ENCODE measurements around the gene SENP1. TPM values are rescaled to one million over a fixed set of nuclear protein-coding genes. Genes with fewer than 3 reads are reported as not detected.

SENP1 gene
- total and polyA plus RNA-seq, 2 donors (not counting 3 experiments of a cell fraction or from before 2014, with no cell fraction given): 9.9 to 20.5 TPM

GRCh38 chr12:48000878-48001504, 104.9 kb downstream of the SENP1 start:
- H3K9ac ChIP-seq (replicated peaks; ENCODE audit: extremely low read depth, insufficient read depth, low read length): no peak overlapping the region
- H3K4me2 ChIP-seq (ENCODE audit: insufficient read depth, low read length): peak overlapping the region; percentile 90
- H3K27me3 ChIP-seq (ENCODE audit: control insufficient read depth in 2 of 2, insufficient read depth in 2 of 2, low read length in 2 of 2): peaks cover 73 to 93% of the 10 kb centered on the region in 2 experiments
- no peak overlapping the region for H3K27ac ChIP-seq (ENCODE audit: insufficient read depth, low read depth, low read length)
- H3K4me1 ChIP-seq (ENCODE audit: control insufficient read depth, extremely low read depth, insufficient read depth, low read length): peaks cover 24% of the 10 kb centered on the region
- DNase-seq (ENCODE audit: low read depth, low spot score) (peak; percentile 44), FAIRE-seq (peak; percentile 80)
- intact Hi-C loops (cut with micrococcal nuclease) (loop anchor here (5.0 kb wide), 4 partner anchors 39 to 196 kb away; partner anchors contain the start of genes SENP1 and TMEM106C), dilution Hi-C loops (cut with MboI; ENCODE audit: extremely low pct_ligation_motif_present, low sequenced_read_pairs) (no loop called here)
- CTCF ChIA-PET: interaction anchor here (1.0 to 1.5 kb wide), 2 partner anchors 51 to 156 kb away, joined by 3 read pairs; partner anchors contain the start of gene ASB8
- BruUV-seq (replicated peaks): no TSS peak
- H2AFZ ChIP-seq (ENCODE audit: low read depth, low read length): peak overlapping the region; percentile 96
- no peaks in the 10 kb centered on the region for H3K9me1 ChIP-seq (replicated peaks; ENCODE audit: control insufficient read depth, extremely low read depth, insufficient read depth, low read length)
- TF ChIP-seq MAX (IDR thresholded peaks at IDR 0.05; ENCODE audit: insufficient read depth, insufficient read length) (peak; percentile 33), JUN (IDR thresholded peaks at IDR 0.05; ENCODE audit: borderline replicate concordance, insufficient read depth, insufficient read length, low read depth) (no peak)
- H3K36me3 ChIP-seq (ENCODE audit: control insufficient read depth in 2 of 2, extremely low read depth in 1 of 2, insufficient read depth in 2 of 2, low read length in 2 of 2): no peaks in the 10 kb centered on the region
- H4K20me1 ChIP-seq (replicated peaks; ENCODE audit: control insufficient read depth, extremely low read depth, insufficient read depth, low read length): no peaks in the 10 kb centered on the region
- no peaks in the 10 kb centered on the region for H3K9me3 ChIP-seq (replicated peaks; ENCODE audit: control insufficient read depth, insufficient read depth, low read length)
- H3K79me2 ChIP-seq (ENCODE audit: control insufficient read depth, insufficient read depth, low read length): no peaks in the 10 kb centered on the region
- POLR2A ChIA-PET: no interaction called here
- H3K4me3 ChIP-seq (replicated peaks in 1 of 3; ENCODE audit: insufficient read depth in 1 of 3, low read depth in 1 of 3, low read length in 3 of 3): peak overlapping the region; percentile 34 to 66 (median 61)

- Histone ChIP-seq H3K79me2 (ENCODE audit: control insufficient read depth, insufficient read depth, low read length) (no peaks in the 10 kb centered on the region), H3K36me3 (ENCODE audit: control insufficient read depth in 2 of 2, extremely low read depth in 1 of 2, insufficient read depth in 2 of 2, low read length in 2 of 2) (no peaks in the 10 kb centered on the region), H3K4me1 (ENCODE audit: control insufficient read depth, extremely low read depth, insufficient read depth, low read length) (peaks cover 24% of the 10 kb centered on the region), H3K9me1 (replicated peaks; ENCODE audit: control insufficient read depth, extremely low read depth, insufficient read depth, low read length) (no peaks in the 10 kb centered on the region), H3K9me3 (replicated peaks; ENCODE audit: control insufficient read depth, insufficient read depth, low read length) (no peaks in the 10 kb centered on the region), H2AFZ (ENCODE audit: low read depth, low read length) (no peak overlapping the region), H4K20me1 (replicated peaks; ENCODE audit: control insufficient read depth, extremely low read depth, insufficient read depth, low read length) (no peaks in the 10 kb centered on the region), H3K4me3 (replicated peaks in 1 of 3; ENCODE audit: insufficient read depth in 1 of 3, low read depth in 1 of 3, low read length in 3 of 3) (no peak overlapping the region), H3K9ac (replicated peaks; ENCODE audit: extremely low read depth, insufficient read depth, low read length) (no peak overlapping the region), H3K27ac (ENCODE audit: insufficient read depth, low read depth, low read length) (no peak overlapping the region), H3K27me3 (ENCODE audit: control insufficient read depth in 2 of 2, insufficient read depth in 2 of 2, low read length in 2 of 2) (peaks cover 64 to 86% of the 10 kb centered on the region in 2 experiments), H3K4me2 (ENCODE audit: insufficient read depth, low read length) (no peak overlapping the region)
- DNase-seq (ENCODE audit: low read depth, low spot score) (no peak), FAIRE-seq (no peak)
- intact Hi-C loops (cut with micrococcal nuclease): loop anchor here (5.0 kb wide), 4 partner anchors 38 to 197 kb away; partner anchors contain the start of genes SENP1 and TMEM106C
- TF ChIP-seq POLR2AphosphoS5 (IDR thresholded peaks at IDR 0.05; ENCODE audit: insufficient read depth, low read depth, low read length) (no peak), FOS (IDR thresholded peaks at IDR 0.05; ENCODE audit: borderline replicate concordance, insufficient read depth, low read length) (no peak), GATA2 (IDR thresholded peaks at IDR 0.05; ENCODE audit: insufficient read depth, insufficient read length, low read depth, low read length) (no peak), EZH2 (IDR thresholded peaks at IDR 0.05; ENCODE audit: borderline replicate concordance, low read depth, low read length, severe bottlenecking) (no peak), JUN (IDR thresholded peaks at IDR 0.05; ENCODE audit: borderline replicate concordance, insufficient read depth, insufficient read length, low read depth) (no peak), MYC (IDR thresholded peaks at IDR 0.05; ENCODE audit: low read depth, low read length) (no peak), CTCF (IDR thresholded peaks at IDR 0.05; ENCODE audit: extremely low read depth in 1 of 2, insufficient read depth in 1 of 2, low read depth in 1 of 2, low read length in 2 of 2) (no peak), MAX (IDR thresholded peaks at IDR 0.05; ENCODE audit: insufficient read depth, insufficient read length) (no peak), POLR2A (IDR thresholded peaks at IDR 0.05; ENCODE audit: low read depth, low read length) (no peak)
- ChIA-PET CTCF (interaction anchor here (1.2 kb wide), 1 partner anchor 50 kb away, joined by 4 read pairs; no protein-coding TSS in a partner anchor), POLR2A (no interaction called here)
- dilution Hi-C loops (cut with MboI; ENCODE audit: extremely low pct_ligation_motif_present, low sequenced_read_pairs): no loop called here
- no TSS peak for BruUV-seq (replicated peaks)
These were observed 106.1 kb downstream of the SENP1 start for GRCh38 chr12:47999816-48000215.
